HG02588 (cell line): Measurements from ENCODE around the gene TXNRD1.
A peak's percentile ranks its signal among the peaks of the same experiment; 100 is the strongest.
"Not testable (repeated sequence)": the region's sequence is repeated elsewhere in the genome, so short reads cannot be mapped to it uniquely, and the experiment has no call there.

Experiments
- ATAC-seq: cut with Tn5 transposase; IDR thresholded peaks from one replicate; pipeline ENCODE4 v1.9.1; 2021; ENCODE audit warnings: mild to moderate bottlenecking, moderate library complexity; ENCODE audit not compliant: unreplicated experiment

The TXNRD1 gene

DNA sequence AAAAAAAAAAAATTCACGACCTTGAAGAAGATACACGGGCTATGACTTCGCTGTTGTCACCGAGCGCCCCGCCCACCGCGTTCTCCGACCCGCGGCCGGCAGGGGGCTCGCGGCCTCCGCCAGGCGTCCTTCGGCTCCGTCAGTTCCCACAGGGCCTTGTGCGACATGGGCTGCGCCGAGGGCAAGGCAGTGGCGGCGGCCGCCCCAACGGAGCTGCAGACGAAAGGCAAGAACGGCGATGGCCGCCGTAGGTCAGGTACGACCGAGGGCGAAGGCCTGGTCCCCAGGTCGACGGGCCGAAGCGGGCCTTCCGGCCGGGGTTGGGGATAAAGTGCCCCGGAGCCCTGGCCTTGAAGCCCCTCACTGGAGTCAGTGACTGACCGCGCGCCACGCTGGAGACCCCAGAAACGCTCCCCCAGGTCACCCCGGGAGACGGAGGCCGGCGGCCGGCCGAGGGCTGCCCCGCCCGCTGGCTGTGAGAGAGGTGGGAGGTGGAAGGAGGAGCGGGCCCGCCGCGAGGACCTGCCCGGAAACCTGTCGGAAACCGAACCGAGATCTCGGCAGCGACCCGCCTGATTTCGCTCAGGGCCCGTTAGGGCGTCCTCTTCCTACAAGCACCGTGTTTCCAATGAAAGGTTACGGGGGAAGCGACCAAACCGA, at the start of gene TXNRD1:
Gene TXNRD1, plus strand, starts transcription at position 142 of the 660 bp plus-strand sequence. Its CDS starts 24 bp downstream, at position 166.
- peak; percentile 91 for ATAC-seq

DNA sequence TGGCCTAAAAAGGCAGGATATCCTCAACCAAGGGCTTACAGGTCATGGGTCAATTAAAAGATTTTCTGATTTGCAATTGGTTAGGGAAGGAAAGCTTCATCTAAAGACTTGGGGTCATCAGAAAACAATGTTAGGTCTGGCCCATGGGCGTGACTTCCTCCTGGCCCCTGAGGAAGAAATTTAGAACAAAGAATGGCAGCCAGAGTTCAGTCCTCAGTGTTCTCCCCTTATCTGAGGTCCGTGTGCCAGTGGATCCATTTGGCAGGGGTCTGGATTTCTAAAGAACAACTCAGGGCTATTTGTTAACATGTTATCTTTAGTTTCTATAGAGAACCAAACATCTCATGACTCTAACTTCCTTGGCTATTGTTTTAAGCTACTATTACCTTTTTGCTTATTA, 49.8 kb upstream of the TXNRD1 start:
- no peak for ATAC-seq

DNA sequence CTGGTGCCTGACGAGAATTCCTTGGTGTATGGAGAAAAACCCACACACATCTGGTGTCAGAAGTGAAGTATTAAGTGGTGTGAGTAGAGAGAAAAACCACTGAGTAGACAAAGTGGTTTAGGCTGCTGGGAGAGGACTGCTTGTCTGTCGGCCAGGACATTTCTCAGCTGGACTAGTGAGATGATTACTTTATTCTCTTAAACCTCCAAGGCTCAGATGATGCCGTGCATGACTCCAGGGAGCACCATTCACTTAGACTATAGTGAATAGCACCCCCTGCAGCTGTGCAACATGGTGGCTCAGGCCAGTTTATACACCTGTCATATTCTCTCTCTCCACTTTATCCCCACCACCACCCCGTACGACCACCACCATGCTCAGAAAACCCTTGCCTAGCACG, 49.1 kb upstream of the TXNRD1 start:
- no peak for ATAC-seq

DNA sequence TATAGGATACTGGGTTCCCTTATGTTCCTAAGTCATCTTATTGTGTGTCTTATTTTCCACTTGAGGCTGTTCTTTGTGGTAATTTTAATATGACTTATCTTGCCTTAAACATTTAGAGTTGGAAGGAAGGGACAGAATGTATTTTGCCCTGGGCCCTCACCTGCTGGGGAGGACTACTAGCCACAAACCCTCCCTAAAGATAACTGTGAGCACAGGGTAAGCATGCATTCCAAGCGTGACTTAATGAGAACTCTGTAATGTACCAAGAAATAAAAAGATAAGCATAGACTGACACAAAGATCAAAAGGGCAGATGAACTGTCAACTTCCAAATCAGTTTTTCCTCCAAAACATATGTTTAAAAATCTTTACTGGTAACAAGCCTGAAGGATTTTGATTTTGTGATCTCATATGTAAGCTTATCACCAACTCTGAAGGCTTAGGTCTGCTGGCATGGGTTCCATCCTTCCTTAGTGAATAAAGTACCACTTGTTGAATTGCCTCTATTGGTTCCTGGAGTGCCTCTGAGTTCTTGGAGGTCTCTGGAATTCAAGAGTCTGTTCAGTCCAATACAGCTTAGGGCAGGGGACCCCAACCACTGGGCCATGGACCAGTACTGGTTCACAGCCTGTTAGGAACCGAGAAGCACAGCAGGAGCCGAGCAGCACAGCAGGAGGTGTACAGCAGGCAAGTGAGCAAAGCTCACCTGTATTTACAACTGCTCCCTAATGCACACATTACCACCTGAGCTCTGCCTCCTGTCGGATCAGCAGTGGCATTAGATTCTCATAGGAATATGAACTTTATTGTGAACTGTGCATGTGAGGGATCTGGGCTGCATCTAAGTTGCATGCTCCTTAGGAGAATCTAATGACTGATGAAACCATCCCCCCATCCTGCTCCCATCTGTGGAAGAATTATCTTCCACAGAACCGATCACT, 47.8 kb upstream of the TXNRD1 start:
- ATAC-seq, result no peak

DNA sequence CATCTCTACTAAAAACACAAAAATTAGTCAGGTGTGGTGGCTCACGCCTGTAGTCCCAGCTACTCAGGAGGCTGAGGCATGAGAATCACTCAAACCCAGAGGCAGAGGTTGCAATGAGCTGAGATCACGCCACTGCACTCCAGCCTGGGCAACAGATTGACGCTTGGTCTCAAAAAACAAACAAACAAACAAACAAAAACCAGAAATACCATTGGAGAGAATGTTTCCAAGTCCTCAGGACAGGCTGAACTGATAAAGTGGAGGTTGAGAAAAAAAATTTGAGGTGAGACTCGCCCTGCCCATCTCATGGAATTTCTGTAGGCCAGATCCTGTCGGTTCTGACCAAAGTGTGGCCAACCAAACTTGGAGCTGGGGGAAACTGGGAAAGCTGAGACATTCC, 47.0 kb upstream of the TXNRD1 start:
- ATAC-seq, result no peak

DNA sequence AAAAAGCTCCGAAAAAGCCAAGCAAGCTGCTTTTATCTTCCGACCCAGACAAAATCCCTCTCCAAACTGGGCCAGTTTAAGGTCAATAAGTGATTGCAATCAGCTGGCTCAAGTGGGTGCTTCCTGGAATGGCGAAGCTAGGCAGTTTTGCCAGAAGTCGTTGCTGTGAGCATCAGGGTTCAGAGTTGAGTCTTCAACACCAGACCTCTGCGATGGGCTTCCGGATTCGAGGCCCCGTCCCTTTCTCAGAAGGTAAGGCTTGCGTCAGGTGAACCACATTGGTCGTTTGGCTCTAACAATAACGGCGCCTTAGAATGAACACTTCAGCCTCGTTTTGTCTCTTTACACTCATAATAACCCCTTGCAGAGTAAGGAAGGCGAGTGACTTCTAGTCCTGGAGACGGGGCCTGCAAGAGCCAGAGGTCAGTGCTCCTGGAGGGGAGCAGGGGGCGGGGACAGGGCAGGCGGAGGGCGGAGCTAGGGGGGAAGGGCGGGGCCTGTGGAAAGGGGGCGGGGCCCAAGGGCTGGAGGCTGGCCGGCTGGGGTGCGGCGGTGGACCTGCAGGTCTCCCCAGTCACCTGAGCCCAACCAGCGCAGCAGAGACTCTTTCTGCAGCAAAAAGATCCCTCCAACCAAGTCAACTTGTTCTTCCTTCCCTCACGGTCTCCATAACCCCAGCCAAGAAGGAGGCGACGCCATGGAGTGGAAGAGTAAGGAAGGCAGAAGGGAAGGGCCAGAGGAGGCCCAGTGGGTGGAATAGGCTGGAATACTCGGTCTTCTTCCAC, 43.6 kb upstream of the TXNRD1 start:
- no peak for ATAC-seq

DNA sequence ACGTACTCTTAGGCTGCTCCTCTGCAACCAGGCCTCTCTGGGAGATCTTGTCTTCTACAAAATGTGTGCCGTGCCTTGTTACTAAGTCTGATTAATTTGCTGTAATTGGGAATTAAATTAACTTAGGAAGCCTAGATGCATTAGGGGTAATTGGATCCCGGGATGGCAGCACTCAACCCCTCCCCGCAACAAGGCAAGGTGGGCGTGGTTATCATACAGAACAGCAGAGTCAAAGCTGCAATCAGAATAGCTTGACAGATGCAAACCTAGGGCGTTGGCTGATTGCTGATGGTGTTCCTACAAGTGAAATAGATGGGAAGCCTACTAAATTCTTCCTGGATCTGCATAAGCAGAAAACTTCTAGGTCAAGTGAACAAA, 43.0 kb upstream of the TXNRD1 start:
- no peak for ATAC-seq

DNA sequence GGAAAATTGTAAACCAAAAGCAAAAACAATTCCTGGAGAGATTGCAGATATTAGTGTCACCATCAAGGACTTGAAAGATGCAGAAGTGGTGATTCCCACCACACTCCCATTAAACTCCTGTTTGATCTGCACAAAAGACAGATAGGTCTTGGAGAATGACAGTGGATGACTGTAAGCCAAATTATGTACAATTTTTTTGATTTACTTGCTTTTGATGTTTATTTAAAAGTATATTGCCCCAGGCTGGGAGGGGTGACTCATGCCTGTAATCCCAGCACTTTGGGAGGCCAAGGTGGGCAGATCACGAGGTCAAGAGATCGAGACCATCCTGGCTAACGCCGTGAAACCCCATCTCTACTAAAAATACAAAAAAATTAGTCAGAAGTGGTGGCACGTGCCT, 41.8 kb upstream of the TXNRD1 start:
- ATAC-seq, result not testable (repeated sequence)

DNA sequence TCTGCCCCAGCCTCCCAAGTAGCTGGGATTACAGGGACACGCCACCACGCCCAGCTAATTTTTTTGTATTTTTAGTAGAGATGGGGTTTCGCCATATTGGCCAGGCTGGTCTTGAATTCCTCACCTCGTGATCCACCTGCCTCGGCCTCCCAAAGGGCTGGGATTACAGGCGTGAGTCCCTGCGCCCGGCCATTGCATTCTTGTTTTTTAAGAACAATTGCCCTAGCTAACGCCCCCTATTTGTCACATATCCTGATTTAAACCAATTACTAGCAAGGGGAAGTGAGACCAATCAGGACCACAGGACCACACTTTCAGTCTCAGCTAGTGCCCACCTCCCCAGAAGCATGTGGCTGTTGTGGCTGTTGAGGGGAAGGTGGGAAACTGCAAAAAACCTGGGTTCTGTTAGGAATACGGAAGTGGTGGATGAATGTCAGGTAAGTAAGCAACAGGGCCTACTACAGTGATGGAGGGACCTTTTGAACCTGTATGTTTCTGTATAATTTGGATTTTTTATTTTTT, 39.8 kb upstream of the TXNRD1 start:
- ATAC-seq, result no peak

DNA sequence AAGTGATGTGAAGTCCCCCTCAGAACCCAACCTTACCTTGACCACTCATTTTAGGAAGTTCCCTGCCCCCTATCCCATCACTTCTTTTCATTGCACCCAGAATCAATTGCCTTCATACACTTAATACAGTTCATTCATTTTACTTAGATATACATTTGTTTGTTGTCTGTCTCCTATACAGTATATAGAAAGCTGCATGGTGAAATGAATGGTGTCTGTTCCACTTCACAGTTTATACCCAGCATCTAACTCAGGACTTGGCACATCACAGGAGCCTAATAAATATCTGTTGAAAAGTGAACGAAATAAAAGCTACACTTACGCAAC, 38.3 kb upstream of the TXNRD1 start:
- no peak for ATAC-seq

DNA sequence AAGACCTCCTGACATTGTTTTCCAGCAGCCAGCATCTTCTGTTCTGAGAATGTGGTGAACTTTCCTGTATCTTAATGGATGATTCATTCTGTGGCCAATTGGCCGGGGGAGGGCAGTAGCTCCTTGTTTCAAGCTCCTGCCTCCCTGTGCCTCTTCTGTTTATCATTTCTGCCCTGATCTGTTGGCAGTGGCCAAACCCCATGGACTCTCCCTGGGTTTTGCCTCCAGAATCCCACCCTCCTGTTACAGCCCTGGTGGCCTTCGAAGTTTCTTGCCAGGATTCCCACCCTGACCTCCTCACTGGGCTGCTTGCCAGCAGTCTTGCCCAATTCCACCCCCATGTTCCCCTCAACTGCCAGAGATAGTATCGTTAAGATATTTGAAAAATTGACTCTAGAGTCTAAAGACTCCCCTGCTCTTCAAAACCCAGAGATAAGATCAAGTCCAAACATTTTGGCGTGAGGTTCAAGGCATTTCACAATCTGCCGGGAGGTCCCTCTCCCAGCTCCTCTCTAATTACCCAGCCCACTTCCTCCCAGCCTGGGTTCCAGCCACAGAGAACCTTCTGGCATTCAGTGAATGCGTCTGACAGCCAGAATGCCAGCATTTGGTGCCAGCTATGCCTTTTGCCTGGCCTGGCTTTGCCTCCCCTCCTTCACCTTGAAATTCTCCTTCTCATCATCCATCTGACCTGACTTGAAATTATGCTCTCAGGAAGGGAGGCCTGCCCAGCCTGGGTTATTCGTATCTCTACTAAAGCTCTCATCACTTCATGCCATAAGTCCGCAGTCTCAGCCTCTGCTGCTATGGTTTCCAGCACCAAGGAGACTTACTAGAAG, 37.7 kb upstream of the TXNRD1 start:
- ATAC-seq, result no peak

DNA sequence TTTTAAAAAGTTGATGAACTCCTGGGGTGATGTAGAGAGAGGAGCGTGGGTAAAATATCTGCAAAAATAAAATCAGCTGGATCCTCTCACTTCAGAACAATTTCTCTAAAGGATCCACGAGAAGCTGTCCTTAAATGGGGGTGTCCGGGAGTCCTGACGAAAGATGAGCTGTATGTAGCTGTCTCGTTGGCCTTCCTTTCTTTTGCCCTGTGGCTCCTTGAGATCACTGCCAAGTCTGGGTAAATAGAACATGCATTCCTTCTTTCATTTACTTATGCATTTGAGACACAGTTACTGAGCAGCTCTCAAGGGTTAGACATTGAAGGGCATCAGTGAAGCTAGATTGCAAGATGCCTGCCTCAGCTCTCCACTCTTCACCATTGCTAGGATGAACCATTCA, 35.2 kb upstream of the TXNRD1 start:
- ATAC-seq, result no peak

DNA sequence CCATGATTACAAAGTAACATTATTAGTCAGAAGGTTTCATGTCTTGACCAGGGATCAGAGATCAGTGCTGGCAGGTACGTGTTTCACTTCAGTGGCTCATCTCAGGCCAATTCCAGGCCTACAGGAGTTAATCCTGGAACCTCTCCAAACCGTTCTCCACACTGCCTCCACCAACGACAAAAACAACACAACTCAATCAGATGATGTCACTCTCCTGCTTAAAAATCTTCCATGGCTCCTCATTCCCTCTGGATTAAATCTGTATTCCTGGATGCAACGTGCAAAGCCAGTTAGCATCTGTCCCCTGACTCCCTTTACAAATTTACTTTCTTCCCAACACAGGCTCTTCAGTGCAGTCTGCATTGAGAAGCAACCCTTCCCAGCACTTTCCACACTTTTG, 34.3 kb upstream of the TXNRD1 start:
- no peak for ATAC-seq

DNA sequence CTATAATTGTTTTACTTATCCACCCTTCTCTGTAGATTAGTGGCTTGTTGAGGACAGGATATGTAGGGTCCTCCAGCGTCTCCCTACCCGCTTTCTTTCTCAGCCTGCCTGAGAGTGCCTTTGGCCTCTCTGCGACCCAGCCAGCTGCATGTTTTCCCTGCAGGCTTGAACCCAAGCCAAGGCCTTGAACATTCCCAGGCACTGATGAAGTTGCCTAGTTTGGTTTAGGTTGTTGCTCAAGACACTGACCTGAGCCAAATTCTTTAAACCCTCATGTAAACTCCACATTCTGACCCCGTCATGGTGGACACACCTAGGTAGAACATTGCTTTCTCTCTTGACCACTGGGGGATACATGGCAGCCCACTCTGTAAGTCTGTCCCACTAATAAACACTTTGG, 33.4 kb upstream of the TXNRD1 start:
- no peak for ATAC-seq

DNA sequence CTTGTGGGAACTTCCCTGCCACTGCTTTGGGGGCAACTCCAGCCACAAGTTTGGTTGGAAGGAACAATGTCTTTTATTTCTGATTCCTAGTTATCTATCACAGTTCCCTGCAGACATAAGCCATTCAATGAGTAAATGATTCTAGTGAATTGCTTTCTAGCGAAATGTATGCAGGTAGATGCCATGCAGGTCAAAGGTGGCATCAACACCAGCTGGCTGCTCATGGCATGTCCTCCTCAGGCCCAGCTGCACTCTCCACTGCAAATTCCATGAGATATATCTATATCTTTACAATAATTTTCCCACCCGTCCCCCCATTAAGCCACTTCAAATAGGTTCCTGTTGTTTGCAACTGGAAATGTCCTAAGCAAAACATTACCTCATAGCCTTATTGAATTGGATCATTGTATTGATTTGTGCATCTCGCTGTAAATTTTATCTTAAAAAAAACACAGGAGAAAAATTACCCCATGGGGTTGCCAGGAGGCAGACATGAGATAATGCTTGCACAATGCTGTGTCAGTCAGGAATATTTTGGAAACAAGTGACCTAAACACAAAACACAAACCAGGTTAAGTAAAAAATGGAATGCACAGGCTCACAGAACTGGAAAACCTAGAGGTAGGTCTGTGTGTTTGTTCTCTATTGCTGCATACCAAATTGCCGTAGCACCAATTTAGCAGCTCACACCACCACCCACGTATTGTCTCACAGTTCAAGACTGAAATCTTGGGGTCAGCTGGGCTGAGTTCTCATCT, 32.8 kb upstream of the TXNRD1 start:
- ATAC-seq, result no peak

DNA sequence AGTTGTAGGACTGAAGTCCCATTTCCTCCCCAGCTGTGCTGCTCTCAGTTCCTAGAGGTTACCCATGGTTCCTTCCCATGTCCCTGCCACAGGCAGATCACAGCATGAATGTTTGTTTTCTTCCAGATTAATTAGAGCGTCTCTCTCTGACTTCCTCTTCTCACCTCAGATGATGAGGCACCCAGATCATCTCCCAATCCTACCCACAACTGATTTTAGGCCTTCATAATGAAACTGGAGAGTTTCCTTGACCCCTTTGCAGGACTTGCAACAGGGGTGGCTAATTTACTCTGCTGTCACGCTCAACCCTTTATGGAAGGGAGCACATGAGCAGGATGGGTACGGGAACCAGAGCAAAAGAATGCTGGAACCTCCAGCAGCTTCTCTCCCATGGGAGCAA, 32.1 kb upstream of the TXNRD1 start:
- no peak for ATAC-seq

DNA sequence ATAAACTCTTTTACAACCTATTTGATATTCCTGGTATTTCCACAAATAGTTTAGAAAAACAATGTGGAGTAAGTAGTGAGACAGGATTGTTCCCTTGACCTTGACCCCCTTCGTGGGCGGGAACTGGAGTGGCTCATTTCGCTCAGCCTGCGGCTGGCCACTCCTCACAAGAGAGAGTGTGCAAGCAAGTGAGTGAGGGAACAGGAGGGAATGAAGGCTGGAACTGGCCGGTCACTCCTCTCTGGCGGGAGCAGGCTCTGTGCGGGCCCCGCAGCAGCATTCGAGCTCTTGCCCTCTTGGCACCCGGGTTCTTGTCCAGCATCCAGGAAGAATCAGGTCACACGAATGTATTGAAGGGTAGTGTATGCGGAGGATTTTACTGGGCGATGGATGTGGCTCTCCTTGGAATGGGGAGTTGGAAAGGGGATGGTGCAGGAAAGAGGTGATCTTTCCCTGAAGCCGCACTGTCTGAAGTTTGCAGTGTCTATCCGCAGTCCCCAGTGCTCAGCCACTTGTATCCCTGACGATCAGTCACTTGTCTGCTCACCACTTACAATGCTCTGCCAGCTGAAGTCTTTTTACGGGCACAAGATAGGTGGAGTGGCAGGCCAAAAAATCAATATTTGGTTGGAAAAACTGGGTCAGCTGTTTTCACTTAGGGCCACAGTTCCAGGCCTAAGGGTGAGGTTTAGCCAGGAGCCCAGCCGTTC, 28.0 kb upstream of the TXNRD1 start:
- no peak for ATAC-seq

DNA sequence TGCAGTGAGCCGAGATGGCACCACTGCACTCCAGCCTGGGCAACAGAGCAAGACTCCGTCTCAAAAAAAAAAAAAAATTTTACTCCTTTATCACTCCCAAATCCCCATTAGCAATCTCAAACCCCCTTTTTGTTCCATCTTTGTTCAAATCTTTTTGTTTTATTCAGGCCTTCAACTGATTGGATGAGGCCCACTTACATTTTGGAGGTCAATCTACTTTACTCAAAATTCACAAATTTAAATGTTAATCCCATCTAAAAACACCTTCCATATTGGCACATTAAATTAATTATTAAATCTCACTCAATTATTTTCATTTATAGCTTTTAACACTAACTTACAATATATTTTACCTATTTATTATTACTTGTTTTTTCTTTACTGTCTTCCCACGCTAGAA, 27.0 kb upstream of the TXNRD1 start:
- ATAC-seq, result no peak

DNA sequence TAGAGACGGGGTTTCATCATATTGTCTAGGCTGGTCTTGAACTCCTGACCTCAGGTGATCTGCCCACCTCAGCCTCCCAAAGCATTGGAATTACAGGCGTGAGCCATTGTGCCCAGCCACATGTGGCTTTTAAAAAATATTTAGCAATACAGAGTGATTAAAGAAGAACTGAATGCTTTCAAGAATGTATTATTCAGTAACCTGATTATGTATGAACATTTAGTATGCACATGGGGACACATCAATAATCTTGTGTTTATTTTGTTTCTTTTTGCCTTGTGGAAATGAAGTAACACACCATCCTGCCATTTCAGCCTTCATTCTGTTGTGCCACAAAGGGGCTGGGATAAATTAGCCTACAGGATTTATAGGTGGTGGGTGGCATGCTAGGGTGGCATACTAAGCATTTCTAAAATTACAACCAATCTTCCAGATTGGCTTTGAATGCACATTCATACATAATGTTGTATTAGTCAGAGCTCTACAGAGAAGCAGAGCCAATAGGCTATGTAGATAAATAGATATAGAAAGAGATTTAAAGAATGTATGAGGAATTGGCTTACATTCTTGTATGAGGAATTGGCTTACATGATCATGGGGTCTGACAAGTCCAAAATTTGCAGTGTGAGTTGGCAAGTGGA, 25.5 kb upstream of the TXNRD1 start:
- ATAC-seq, result no peak
